Activated T-cell treated with anti-CD3 and anti-CD28 coated beads for 24 hours (primary cell): ENCODE measurements around the gene TLR9.

Experiments used
- DNase-seq: peaks from one replicate; pipeline ENCODE4 v3.0.0-alpha.2; 2020; ENCODE audit warnings: low read depth

Gene TLR9

DNA sequence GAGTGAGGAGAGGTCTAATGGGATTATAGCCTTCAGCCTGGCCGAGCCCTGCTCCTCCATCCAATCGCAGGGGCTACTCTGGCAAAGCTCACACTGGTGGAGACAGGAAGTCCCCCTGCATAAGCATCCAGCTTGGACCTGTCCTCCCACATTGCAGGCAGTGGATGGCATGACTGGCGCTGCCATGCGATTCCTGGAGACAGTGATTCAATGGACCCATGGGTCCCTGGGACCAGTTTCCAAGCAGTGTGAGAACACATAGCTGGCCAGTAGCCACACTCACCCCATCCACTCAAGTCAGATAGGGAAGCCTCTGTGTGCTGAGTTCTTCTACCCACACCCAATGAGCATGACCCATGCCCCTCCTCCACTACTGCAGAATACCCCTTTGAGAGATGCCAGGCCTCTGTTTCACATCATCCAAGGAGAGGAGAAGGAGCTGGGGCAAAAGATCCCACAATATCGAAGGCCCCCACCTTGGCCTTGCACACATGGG lies 53.1 kb downstream of the TLR9 start:
- no peak for DNase-seq

DNA sequence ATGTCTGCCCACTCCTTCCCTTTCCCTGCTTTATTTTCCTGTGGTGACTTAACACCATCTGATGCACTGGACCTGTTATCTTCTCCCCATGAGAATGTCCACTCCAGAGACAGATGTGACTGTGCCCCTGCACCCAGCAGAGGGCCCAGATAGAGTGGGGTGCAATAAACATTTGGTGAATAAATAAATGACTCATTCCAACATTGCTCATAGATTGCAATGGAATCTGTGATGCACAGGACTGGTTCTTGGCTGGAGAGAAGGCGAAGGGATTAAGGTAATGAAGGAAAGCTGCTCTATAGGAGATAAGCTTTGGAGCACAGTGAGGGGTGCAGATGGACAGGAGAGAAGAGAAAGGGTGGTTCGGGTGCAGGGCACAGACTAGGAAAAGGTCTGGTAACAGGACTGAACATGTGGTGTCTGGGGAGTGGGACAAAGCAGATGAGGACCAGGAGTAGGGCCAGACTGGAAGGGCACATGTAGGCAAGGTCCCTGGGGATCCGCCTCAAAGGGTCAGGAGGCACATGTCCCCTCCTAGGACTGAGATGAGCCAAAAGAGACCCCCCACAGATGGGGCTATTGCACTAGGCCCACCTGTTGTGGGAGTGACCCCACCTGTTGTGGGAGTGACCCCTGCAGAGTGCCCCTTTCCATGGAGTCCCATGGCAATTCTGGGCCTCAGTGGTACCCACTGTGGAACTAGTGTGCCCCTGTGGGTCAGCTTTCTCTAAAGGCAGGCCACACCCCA lies 53.8 kb downstream of the TLR9 start:
- DNase-seq, result no peak
